ENCODE measurements around the gene ZBTB7B.

DNA sequence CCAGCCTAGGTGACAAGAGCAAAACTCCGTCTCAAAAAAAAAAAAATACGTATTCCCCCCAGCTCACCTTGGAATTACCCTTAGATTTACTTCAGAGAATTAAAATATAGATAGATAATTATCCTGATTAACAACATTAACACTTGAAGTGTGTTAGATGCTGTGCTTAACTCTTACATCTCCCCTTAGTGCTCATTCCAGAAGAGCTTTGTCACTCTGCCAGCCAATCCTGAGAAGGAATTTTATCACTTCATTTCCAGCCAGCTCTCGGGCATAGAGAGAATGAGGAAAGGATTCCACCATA, 30.4 kb upstream of the ZBTB7B start:
- TF ChIP-seq, protein P1, sequence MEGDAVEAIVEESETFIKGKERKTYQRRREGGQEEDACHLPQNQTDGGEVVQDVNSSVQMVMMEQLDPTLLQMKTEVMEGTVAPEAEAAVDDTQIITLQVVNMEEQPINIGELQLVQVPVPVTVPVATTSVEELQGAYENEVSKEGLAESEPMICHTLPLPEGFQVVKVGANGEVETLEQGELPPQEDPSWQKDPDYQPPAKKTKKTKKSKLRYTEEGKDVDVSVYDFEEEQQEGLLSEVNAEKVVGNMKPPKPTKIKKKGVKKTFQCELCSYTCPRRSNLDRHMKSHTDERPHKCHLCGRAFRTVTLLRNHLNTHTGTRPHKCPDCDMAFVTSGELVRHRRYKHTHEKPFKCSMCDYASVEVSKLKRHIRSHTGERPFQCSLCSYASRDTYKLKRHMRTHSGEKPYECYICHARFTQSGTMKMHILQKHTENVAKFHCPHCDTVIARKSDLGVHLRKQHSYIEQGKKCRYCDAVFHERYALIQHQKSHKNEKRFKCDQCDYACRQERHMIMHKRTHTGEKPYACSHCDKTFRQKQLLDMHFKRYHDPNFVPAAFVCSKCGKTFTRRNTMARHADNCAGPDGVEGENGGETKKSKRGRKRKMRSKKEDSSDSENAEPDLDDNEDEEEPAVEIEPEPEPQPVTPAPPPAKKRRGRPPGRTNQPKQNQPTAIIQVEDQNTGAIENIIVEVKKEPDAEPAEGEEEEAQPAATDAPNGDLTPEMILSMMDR (conservative IDR thresholded peaks at IDR 0.05 in 1 of 2, IDR thresholded peaks at IDR 0.05 in 1 of 2; ENCODE audit: extremely low read depth in 1 of 2, insufficient read depth in 1 of 2, low read depth in 1 of 2, low read length in 2 of 2), result no peak
- no peak for TF ChIP-seq EZH2 (IDR thresholded peaks at IDR 0.05; ENCODE audit: borderline replicate concordance, low read length)
